ENCODE results near the gene MGMT.

DNA sequence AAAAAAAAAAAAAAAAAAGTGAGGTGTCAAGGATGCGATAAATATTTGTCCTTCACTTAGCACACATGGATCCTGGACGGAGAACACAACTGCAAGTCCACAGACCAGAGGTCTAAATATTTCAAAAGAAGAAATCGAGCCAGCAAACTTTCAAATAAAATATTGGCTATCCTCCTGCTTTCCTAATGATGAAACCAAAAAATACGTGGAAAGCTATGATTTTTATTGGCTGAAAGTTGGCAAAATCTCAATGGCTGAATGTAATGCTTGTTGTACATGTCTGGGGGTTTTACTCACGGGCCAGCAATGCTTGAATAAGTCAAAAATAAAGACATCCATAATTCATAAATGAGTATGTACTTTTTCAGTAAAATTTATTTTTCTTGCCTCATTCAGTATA lies 19.0 kb upstream of the MGMT start:
- TF ChIP-seq CTCF (conservative IDR thresholded peaks at IDR 0.05; ENCODE audit: low read depth in 2 of 2): no peak
- TF ChIP-seq ETS1 (IDR thresholded peaks at IDR 0.05): no peak
- TF ChIP-seq EZH2phosphoT487 (IDR thresholded peaks at IDR 0.05; ENCODE audit: unreplicated experiment): no peak
- no peak for TF ChIP-seq REST (IDR thresholded peaks at IDR 0.05; ENCODE audit: unreplicated experiment)
- TF ChIP-seq EZH2 (IDR thresholded peaks at IDR 0.05; ENCODE audit: low read depth, unreplicated experiment): no peak
- TF ChIP-seq ZNF462 (CRISPR knock-in tag; IDR thresholded peaks at IDR 0.05): no peak
- no peak for TF ChIP-seq NANOG (IDR thresholded peaks at IDR 0.05; ENCODE audit: borderline replicate concordance)
- TF ChIP-seq CREB1 (CRISPR knock-in tag; IDR thresholded peaks at IDR 0.05; ENCODE audit: low read depth): no peak
